ENCODE data around the gene TRAPPC10. TPM values are rescaled to one million over a fixed set of nuclear protein-coding genes. Genes with fewer than 3 reads are reported as not detected.

The TRAPPC10 gene
- total RNA-seq, 1 experiment from 2014 or later, result 32.9 TPM

GRCh38 chr21:44000360-44000759 lies 11.7 kb upstream of the TRAPPC10 start:
- Histone ChIP-seq H3K4me2 (ENCODE audit: insufficient read depth, insufficient read length, low read length) (no peak overlapping the region), H4K5ac (ENCODE audit: insufficient read length, low read depth, low read length) (no peak overlapping the region), H3T11ph (ENCODE audit: low read length) (no peak overlapping the region), H3K23me2 (ENCODE audit: insufficient read length, low read depth, low read length, poor library complexity, severe bottlenecking) (no peaks in the 10 kb centered on the region), H4K20me1 (ENCODE audit: control insufficient read depth, insufficient read depth, insufficient read length) (no peaks in the 10 kb centered on the region), H4K8ac (replicated peaks; ENCODE audit: insufficient read length, low read depth, low read length) (no peak overlapping the region), H3K9me3 (ENCODE audit: control insufficient read depth, low read depth, low read length) (no peaks in the 10 kb centered on the region), H3K27me3 (ENCODE audit: insufficient read depth, low read length) (no peaks in the 10 kb centered on the region), H4K91ac (ENCODE audit: insufficient read length, low read depth, low read length) (no peak overlapping the region), H2BK12ac (ENCODE audit: insufficient read length, low read depth, low read length) (no peak overlapping the region), H3K9ac (ENCODE audit: extremely low read depth, insufficient read length, low read length) (no peak overlapping the region), H2BK120ac (ENCODE audit: low read depth, low read length, poor library complexity, severe bottlenecking) (no peak overlapping the region), H2BK5ac (ENCODE audit: insufficient read length, low read length) (no peak overlapping the region), H2AK5ac (ENCODE audit: insufficient read length, low read length) (no peak overlapping the region), H3K14ac (ENCODE audit: insufficient read depth, low read length) (no peak overlapping the region), H3K79me2 (ENCODE audit: insufficient read depth, low read length) (no peaks in the 10 kb centered on the region), H3K56ac (ENCODE audit: insufficient read length, low read depth, low read length) (no peak overlapping the region), H3K27ac (ENCODE audit: insufficient read length, low read depth, low read length) (no peak overlapping the region), H3K4me1 (ENCODE audit: insufficient read depth, low read length) (no peaks in the 10 kb centered on the region), H3K18ac (ENCODE audit: insufficient read length, low read depth, low read length) (no peak overlapping the region), H2BK15ac (ENCODE audit: low read depth, low read length) (no peak overlapping the region), H2BK20ac (ENCODE audit: low read depth, low read length, poor library complexity, severe bottlenecking) (no peak overlapping the region), H3K23ac (ENCODE audit: insufficient read length, low read depth, low read length) (no peak overlapping the region), H3K4ac (ENCODE audit: low read depth, low read length) (no peak overlapping the region), H3K79me1 (ENCODE audit: insufficient read depth, low read depth, low read length, poor library complexity, severe bottlenecking) (no peaks in the 10 kb centered on the region), H2AFZ (ENCODE audit: low read length) (no peak overlapping the region)
- H3K9me3 Mint-ChIP-seq, result no peaks in the 10 kb centered on the region
- H3K4me3 Mint-ChIP-seq, result no peak overlapping the region
- TF ChIP-seq, protein P1, sequence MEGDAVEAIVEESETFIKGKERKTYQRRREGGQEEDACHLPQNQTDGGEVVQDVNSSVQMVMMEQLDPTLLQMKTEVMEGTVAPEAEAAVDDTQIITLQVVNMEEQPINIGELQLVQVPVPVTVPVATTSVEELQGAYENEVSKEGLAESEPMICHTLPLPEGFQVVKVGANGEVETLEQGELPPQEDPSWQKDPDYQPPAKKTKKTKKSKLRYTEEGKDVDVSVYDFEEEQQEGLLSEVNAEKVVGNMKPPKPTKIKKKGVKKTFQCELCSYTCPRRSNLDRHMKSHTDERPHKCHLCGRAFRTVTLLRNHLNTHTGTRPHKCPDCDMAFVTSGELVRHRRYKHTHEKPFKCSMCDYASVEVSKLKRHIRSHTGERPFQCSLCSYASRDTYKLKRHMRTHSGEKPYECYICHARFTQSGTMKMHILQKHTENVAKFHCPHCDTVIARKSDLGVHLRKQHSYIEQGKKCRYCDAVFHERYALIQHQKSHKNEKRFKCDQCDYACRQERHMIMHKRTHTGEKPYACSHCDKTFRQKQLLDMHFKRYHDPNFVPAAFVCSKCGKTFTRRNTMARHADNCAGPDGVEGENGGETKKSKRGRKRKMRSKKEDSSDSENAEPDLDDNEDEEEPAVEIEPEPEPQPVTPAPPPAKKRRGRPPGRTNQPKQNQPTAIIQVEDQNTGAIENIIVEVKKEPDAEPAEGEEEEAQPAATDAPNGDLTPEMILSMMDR (conservative IDR thresholded peaks at IDR 0.05), result no peak
- DNase-seq, result no peak
- no peaks in the 10 kb centered on the region for H3K36me3 Mint-ChIP-seq (ENCODE audit: insufficient read depth in 1 of 3, low read depth in 3 of 3)
- H3K4me1 Mint-ChIP-seq, result no peaks in the 10 kb centered on the region
- WGBS (ENCODE audit: extremely low coverage, insufficient read length, low lambda C conversion rate), result no CpG with 5 or more reads among the region's 7 CpGs
- no peaks in the 10 kb centered on the region; the same call in 1 of the 2 replicates for H3K27me3 Mint-ChIP-seq (ENCODE audit: low read depth)
- no peak overlapping the region; a peak in 1 of 7 replicates for H3K27ac Mint-ChIP-seq

All from H9 (cell line).